Ascending aorta (tissue), 2 donors: ENCODE measurements around the gene IFT57. TPM values are rescaled to one million over a fixed set of nuclear protein-coding genes. Genes with fewer than 3 reads are reported as not detected.
"Not testable (repeated sequence)": the region's sequence is repeated elsewhere in the genome, so short reads cannot be mapped to it uniquely, and the experiment has no call there.

Experiments used
- DNase-seq, 2 donors: peaks; one replicate each; pipeline ENCODE4 v3.0.0-alpha.2; 2019; ENCODE audit warnings: low spot score in 2 of 2
- H3K27ac ChIP-seq, 2 donors: fragments of 200-600 bp; sonication (generic); one replicate each; pipeline ENCODE4 v1.5.1; 2016 to 2017; ENCODE audit warnings: mild to moderate bottlenecking in 1 of 2
- H3K27me3 ChIP-seq: fragments of 200-600 bp; sonication (generic); one replicate; pipeline ENCODE4 v1.5.1; 2017
- H3K36me3 ChIP-seq, 2 donors: fragments of 200-600 bp; sonication (generic); one replicate each; pipeline ENCODE4 v1.5.1; 2016
- H3K4me1 ChIP-seq, 2 donors: fragments of 200-600 bp; sonication (generic); one replicate each; pipeline ENCODE4 v1.5.1; 2016 to 2017; ENCODE audit warnings: mild to moderate bottlenecking in 1 of 2
- H3K4me3 ChIP-seq, 2 donors: fragments of 200-600 bp; sonication (generic); one replicate each; pipeline ENCODE4 v1.5.1; 2016 to 2017; ENCODE audit warnings: mild to moderate bottlenecking in 1 of 2
- H3K9me3 ChIP-seq, 2 donors: fragments of 200-600 bp; sonication (generic); one replicate each; pipeline ENCODE4 v1.5.1; 2016
- CTCF ChIP-seq, 3 experiments: fragments of 200-600 bp in 2 of 3; fragments of 450-650 bp in 1 of 3; sonication (generic) in 2 of 3; IDR thresholded peaks; one replicate each; pipeline ENCODE4 v1.5.1; 2016 to 2019; ENCODE audit warnings: antibody characterized with exemption in 3 of 3, mild to moderate bottlenecking in 1 of 3, moderate library complexity in 1 of 3
- intact Hi-C: fragments of 100-400 bp; cut with DNase I; formaldehyde crosslinking; loops from one replicate; pipeline ENCODE4 v1.15.1; 2023
- total RNA-seq: library from RNA; depleted of rRNA; stranded (reverse); fragments of >200 nt; gene quantifications from one replicate; pipeline ENCODE4 v1.1.0, GENCODE V29; 2016

IFT57 gene, protein sequence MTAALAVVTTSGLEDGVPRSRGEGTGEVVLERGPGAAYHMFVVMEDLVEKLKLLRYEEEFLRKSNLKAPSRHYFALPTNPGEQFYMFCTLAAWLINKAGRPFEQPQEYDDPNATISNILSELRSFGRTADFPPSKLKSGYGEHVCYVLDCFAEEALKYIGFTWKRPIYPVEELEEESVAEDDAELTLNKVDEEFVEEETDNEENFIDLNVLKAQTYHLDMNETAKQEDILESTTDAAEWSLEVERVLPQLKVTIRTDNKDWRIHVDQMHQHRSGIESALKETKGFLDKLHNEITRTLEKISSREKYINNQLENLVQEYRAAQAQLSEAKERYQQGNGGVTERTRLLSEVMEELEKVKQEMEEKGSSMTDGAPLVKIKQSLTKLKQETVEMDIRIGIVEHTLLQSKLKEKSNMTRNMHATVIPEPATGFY
- total RNA-seq, result 27.7 TPM

DNA sequence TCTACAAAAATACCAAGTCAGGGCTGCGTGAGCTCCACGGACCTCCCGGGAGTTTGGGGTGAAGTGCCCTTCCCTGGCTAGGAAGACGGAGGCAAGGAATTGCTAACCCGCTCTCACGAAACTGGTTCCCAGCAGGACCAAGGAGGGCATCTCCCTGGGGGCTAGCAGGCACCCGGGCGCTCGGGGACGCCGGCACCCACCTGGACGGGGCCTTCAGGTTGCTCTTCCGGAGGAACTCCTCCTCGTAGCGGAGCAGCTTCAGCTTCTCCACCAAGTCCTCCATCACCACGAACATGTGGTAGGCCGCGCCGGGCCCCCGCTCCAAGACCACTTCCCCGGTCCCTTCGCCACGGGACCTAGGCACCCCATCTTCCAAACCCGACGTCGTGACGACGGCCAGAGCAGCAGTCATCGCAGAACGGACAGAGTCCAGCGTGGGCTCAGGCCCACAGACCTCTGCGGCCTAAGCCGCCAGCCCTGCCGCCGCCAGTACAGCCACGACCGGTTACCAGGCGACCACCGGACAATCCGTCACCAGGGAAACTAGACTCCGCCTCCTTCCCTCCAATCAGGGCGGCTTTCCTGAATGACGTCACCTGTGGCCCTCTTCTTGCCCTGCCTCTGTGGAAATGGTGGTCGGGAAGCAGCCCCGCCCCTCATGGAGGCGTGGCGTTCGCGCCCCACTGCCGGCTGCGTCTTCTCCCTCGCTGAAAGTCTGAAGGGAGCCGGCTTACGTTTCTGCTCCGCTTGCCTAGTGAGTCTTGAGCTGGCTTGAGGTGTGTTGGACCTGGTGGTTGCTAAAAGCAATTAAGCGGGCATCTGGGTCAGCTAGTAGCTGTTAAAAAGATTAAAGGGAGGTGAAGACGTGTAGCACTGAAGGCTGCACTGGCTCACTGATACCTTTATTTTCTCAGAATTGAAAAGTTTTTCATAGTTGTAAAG, at the start of gene IFT57:
Gene IFT57, minus strand, starts transcription at position 514 of the 942 bp plus-strand sequence. Its CDS starts 102 bp downstream, at position 412.
- Histone ChIP-seq H3K27ac (peak within 1 kb of the TSS; percentile 68 to 69), H3K9me3 (no peaks in the 10 kb centered on the region), H3K36me3 (no peaks in the 10 kb centered on the region), H3K4me1 (peaks cover 0 to 19% of the 10 kb centered on the region in 2 donors), H3K27me3 (no peaks in the 10 kb centered on the region), H3K4me3 (peak within 1 kb of the TSS; percentile 67 to 79)
- peak; percentile 95 to 99 for DNase-seq
- intact Hi-C loops, result loop anchor here (1.0 to 10.0 kb wide), 9 partner anchors 132 to 987 kb away; partner anchors contain the start of gene BBX
- no peak for TF ChIP-seq CTCF (IDR thresholded peaks at IDR 0.05)

- H3K27ac ChIP-seq, result no peak overlapping the region
- no peaks in the 10 kb centered on the region for H3K9me3 ChIP-seq
- H3K36me3 ChIP-seq, result no peaks in the 10 kb centered on the region
- intact Hi-C loops, result no loop called here
- no peak overlapping the region for H3K4me3 ChIP-seq
- no peaks in the 10 kb centered on the region for H3K27me3 ChIP-seq
- no peak for TF ChIP-seq CTCF (IDR thresholded peaks at IDR 0.05)
- no peak for DNase-seq
- no peaks in the 10 kb centered on the region for H3K4me1 ChIP-seq
Measured at GRCh38 chr3:108271626-108272025, 49.4 kb upstream of the IFT57 start.

DNA sequence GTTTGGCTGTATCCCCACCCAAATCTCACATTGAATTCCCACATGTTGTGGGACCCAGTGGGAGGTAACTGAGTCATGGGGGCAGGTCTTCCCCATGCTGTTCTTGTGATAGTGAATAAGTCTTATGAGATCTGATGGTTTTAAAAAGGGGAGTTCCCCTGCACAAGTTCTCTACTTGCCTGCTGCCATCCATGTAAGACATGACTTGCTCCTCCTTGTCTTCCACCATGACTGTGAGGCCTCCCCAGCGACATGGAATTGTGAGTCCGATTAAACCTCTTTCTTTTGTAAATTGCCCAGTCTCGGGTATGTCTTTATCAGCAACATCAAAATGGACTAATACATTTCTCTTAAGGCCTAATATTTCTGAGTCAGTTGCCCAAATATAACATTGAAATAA, 46.0 kb upstream of the IFT57 start:
- H3K36me3 ChIP-seq, H3K4me1 ChIP-seq, intact Hi-C loops, H3K9me3 ChIP-seq, H3K27me3 ChIP-seq, H3K27ac ChIP-seq, DNase-seq, H3K4me3 ChIP-seq: not testable (repeated sequence)

DNA sequence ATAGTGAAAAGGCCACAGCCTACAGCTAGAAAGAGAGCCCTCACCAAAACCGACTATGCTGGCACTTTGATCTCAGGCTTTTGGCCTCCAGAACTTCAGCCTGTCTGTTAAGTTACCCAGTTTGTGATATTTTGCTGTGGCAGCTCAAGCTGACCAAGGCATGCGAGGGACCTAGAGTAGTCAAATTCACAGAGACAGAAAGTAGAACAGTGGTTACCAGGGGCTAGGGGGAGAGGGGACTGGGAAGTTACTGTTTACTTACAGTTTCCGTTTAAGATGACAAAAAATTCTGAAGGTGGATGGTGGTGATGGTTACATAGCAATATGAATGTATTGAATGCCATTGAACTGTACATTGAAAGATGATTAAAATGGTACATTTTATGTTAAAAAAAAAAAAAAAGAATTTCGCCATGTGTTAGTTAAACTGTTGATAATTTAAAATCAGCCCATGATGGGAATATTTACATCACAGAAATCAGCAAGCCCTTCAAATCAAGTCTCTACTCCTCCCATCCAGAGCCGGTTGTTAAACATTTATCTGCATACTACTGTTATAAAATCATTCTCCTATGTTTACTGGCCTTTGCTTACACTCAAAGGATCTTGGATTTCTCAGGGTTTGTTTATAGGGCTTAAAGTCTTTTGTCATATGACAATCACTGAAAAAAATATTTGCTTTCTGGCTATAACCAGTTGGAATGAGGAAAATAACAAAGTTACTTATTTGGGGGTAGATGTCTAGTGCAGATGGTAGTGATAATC, 42.5 kb upstream of the IFT57 start:
- H3K4me1 ChIP-seq, H3K9me3 ChIP-seq, intact Hi-C loops: not testable (repeated sequence)

GRCh38 chr3:108255131-108255530, 32.9 kb upstream of the IFT57 start:
- intact Hi-C loops, result no loop called here
- H3K4me1 ChIP-seq, result no peaks in the 10 kb centered on the region
- no peak for TF ChIP-seq CTCF (IDR thresholded peaks at IDR 0.05)
- DNase-seq, result no peak
- no peak overlapping the region for H3K4me3 ChIP-seq
- no peaks in the 10 kb centered on the region for H3K36me3 ChIP-seq
- no peaks in the 10 kb centered on the region for H3K9me3 ChIP-seq
- H3K27me3 ChIP-seq, result no peaks in the 10 kb centered on the region
- H3K27ac ChIP-seq, result no peak overlapping the region

More for the DNA sequence above, 42.5 kb upstream of the IFT57 start:
- not testable (repeated sequence) for H3K27me3 ChIP-seq, DNase-seq, H3K27ac ChIP-seq, H3K4me3 ChIP-seq, H3K36me3 ChIP-seq

DNA sequence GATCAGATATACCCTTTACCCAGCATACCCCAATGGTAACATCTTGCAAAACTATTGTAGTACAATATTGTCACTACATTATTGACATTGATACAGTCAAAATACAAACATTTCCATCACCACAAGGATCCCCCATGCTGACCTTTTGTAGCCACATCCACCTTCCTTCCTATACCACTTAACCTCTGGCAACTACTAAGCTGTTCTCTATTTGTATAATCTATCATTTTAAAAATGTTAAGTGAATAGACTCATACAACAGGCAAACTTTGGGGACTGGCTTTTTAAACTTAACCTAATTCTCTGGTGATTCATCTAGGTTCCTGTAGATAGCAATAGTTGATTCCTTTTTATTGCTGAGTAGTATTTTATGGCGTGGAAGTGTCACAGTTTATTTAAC, 29.6 kb upstream of the IFT57 start:
- H3K36me3 ChIP-seq, result no peaks in the 10 kb centered on the region
- intact Hi-C loops, result no loop called here
- H3K4me3 ChIP-seq, result no peak overlapping the region
- H3K9me3 ChIP-seq, result no peaks in the 10 kb centered on the region
- no peak for TF ChIP-seq CTCF (IDR thresholded peaks at IDR 0.05)
- H3K27ac ChIP-seq, result no peak overlapping the region
- no peaks in the 10 kb centered on the region for H3K4me1 ChIP-seq
- H3K27me3 ChIP-seq, result no peaks in the 10 kb centered on the region
- DNase-seq, result no peak
